Mesenchymal stem cell (in vitro differentiated cells and primary cell): ENCODE data around the gene BARHL2.

Experiments used
- DNase-seq: peaks from one replicate; pipeline ENCODE4 v3.0.0-alpha.2; 2013
- H2AFZ ChIP-seq: one replicate; pipeline ENCODE4 v1.6.1; 2013; ENCODE audit warnings: low read depth, mild to moderate bottlenecking, control low read depth, inconsistent platforms, low read length, moderate library complexity
- H2AK5ac ChIP-seq: 2 replicates; pipeline ENCODE4 v1.6.1; 2013; ENCODE audit warnings: low read length, moderate library complexity, mild to moderate bottlenecking, inconsistent platforms; ENCODE audit not compliant: severe bottlenecking
- H2BK120ac ChIP-seq: one replicate; pipeline ENCODE4 v1.6.1; 2013; ENCODE audit warnings: low read depth, mild to moderate bottlenecking, inconsistent platforms, low read length, moderate library complexity
- H2BK12ac ChIP-seq, 2 experiments: one replicate each; pipeline ENCODE4 v1.6.1; 2013; ENCODE audit warnings: inconsistent platforms in 2 of 2, low read length in 2 of 2, mild to moderate bottlenecking in 2 of 2, moderate library complexity in 2 of 2, control low read depth in 1 of 2
- H2BK15ac ChIP-seq: one replicate; pipeline ENCODE4 v1.6.1; 2013; ENCODE audit warnings: mild to moderate bottlenecking, low read depth, inconsistent platforms; ENCODE audit not compliant: poor library complexity, severe bottlenecking
- H2BK5ac ChIP-seq: 2 replicates; pipeline ENCODE4 v1.6.1; 2013; ENCODE audit warnings: low read depth, mild to moderate bottlenecking, low read length, control low read depth, inconsistent platforms; ENCODE audit not compliant: poor library complexity, severe bottlenecking
- H3K14ac ChIP-seq, 2 experiments: one replicate each; pipeline ENCODE4 v1.6.1; 2013; ENCODE audit warnings: inconsistent platforms in 2 of 2, low read length in 2 of 2, control low read depth in 1 of 2, mild to moderate bottlenecking in 1 of 2, moderate library complexity in 1 of 2
- H3K18ac ChIP-seq, 2 experiments: one replicate each; pipeline ENCODE4 v1.6.1; 2013; ENCODE audit warnings: inconsistent platforms in 2 of 2, low read length in 2 of 2, control low read depth in 1 of 2, low read depth in 1 of 2, mild to moderate bottlenecking in 1 of 2
- H3K23ac ChIP-seq, 2 experiments: one replicate each; pipeline ENCODE4 v1.6.1; 2013; ENCODE audit warnings: inconsistent platforms in 2 of 2, low read length in 2 of 2, mild to moderate bottlenecking in 2 of 2, moderate library complexity in 2 of 2, control low read depth in 1 of 2
- H3K27ac ChIP-seq: 2 replicates; pipeline ENCODE4 v1.5.1; 2013; ENCODE audit warnings: mild to moderate bottlenecking, moderate library complexity, low read length, control low read depth, inconsistent platforms; ENCODE audit not compliant: poor library complexity, severe bottlenecking
- H3K27me3 ChIP-seq, 2 experiments: 2 replicates each; pipeline versions ENCODE4 v1.6.1 to v1.7.0; 2013; ENCODE audit warnings: low read length in 2 of 2, mild to moderate bottlenecking in 2 of 2, moderate library complexity in 2 of 2, control low read depth in 1 of 2, inconsistent platforms in 1 of 2; ENCODE audit not compliant: control insufficient read depth in 1 of 2, insufficient read depth in 1 of 2
- H3K36me3 ChIP-seq, 2 experiments: 2 replicates each; pipeline versions ENCODE4 v1.6.1 to v1.7.0; 2013; ENCODE audit warnings: low read length in 2 of 2, control low read depth in 1 of 2, inconsistent platforms in 1 of 2, low read depth in 1 of 2, mild to moderate bottlenecking in 1 of 2; ENCODE audit not compliant: insufficient read depth in 2 of 2, control insufficient read depth in 1 of 2
- H3K4ac ChIP-seq, 2 experiments: one replicate each; pipeline ENCODE4 v1.6.1; 2013; ENCODE audit warnings: inconsistent platforms in 2 of 2, low read length in 2 of 2, mild to moderate bottlenecking in 2 of 2, moderate library complexity in 2 of 2, control low read depth in 1 of 2, low read depth in 1 of 2
- H3K4me1 ChIP-seq: 2 replicates; pipeline ENCODE4 v1.6.1; 2013; ENCODE audit warnings: low read depth, low read length, control low read depth; ENCODE audit not compliant: control insufficient read depth, insufficient read depth
- H3K4me2 ChIP-seq: 2 replicates; pipeline ENCODE4 v1.6.1; 2013; ENCODE audit warnings: low read length, mild to moderate bottlenecking, inconsistent platforms; ENCODE audit not compliant: poor library complexity, severe bottlenecking
- H3K4me3 ChIP-seq, 2 experiments: 2 replicates each; pipeline versions ENCODE4 v1.5.1 to v1.7.0; 2013; ENCODE audit warnings: low read length in 2 of 2, mild to moderate bottlenecking in 2 of 2, control low read depth in 1 of 2, low read depth in 1 of 2; ENCODE audit not compliant: insufficient read depth in 1 of 2
- H3K79me1 ChIP-seq: replicated peaks from 2 replicates; pipeline ENCODE4 v1.6.1; 2013; ENCODE audit warnings: mild to moderate bottlenecking, control low read depth, low read length, inconsistent platforms; ENCODE audit not compliant: poor library complexity, severe bottlenecking
- H3K9ac ChIP-seq: 2 replicates; pipeline ENCODE4 v1.7.0; 2013; ENCODE audit warnings: mild to moderate bottlenecking, low read length, moderate library complexity
- H3K9me3 ChIP-seq: 2 replicates; pipeline ENCODE4 v1.7.0; 2013; ENCODE audit warnings: mild to moderate bottlenecking, low read length; ENCODE audit not compliant: control insufficient read depth
- H4K8ac ChIP-seq: one replicate; pipeline ENCODE4 v1.6.1; 2013; ENCODE audit warnings: inconsistent platforms, mild to moderate bottlenecking, low read length, moderate library complexity
- H4K91ac ChIP-seq: one replicate; pipeline ENCODE4 v1.6.1; 2013; ENCODE audit warnings: mild to moderate bottlenecking, low read length, inconsistent platforms
- WGBS: methylation state at CpG from one replicate; pipeline ENCODE4 v1.1.7; 2013; ENCODE audit warnings: mixed read lengths; 5-methylcytosine and 5-hydroxymethylcytosine counted together

Gene BARHL2

GRCh38 chr1:90726425-90726985, 9.4 kb upstream of the BARHL2 start:
- no peak overlapping the region for H3K9ac ChIP-seq
- H3K9me3 ChIP-seq = no peaks in the 10 kb centered on the region
- peak overlapping the region; percentile 40 for H3K4me2 ChIP-seq
- no peak overlapping the region for H2BK12ac ChIP-seq
- no peaks in the 10 kb centered on the region for H3K79me1 ChIP-seq
- H3K14ac ChIP-seq = no peak overlapping the region
- peak overlapping the region in 1 of 2 experiments; percentile 95 for H3K23ac ChIP-seq
- no peak overlapping the region for H2AFZ ChIP-seq
- no peak overlapping the region for H2AK5ac ChIP-seq
- no peak overlapping the region for H2BK15ac ChIP-seq
- H3K18ac ChIP-seq = no peak overlapping the region
- no peak overlapping the region for H2BK5ac ChIP-seq
- peak overlapping the region in 1 of 2 experiments; percentile 73 for H3K4me3 ChIP-seq
- H4K91ac ChIP-seq = no peak overlapping the region
- no peak overlapping the region for H3K4ac ChIP-seq
- no peaks in the 10 kb centered on the region for H3K36me3 ChIP-seq
- WGBS = 4% methylated on average over 28 of the region's 28 CpGs
- no peak overlapping the region for H3K27ac ChIP-seq
- no peak for DNase-seq
- no peak overlapping the region for H2BK120ac ChIP-seq
- H3K4me1 ChIP-seq = peaks cover 27% of the 10 kb centered on the region
- no peak overlapping the region for H4K8ac ChIP-seq
- H3K27me3 ChIP-seq = peaks cover 97 to 100% of the 10 kb centered on the region in 2 experiments

GRCh38 chr1:90725657-90726424, 8.7 kb upstream of the BARHL2 start:
- Histone ChIP-seq H3K14ac (no peak overlapping the region), H4K8ac (no peak overlapping the region), H3K79me1 (no peaks in the 10 kb centered on the region), H3K4me2 (peak overlapping the region; percentile 70), H3K4me1 (peaks cover 27% of the 10 kb centered on the region), H3K27ac (no peak overlapping the region), H3K9ac (peak overlapping the region; percentile 22), H3K23ac (peak overlapping the region in 1 of 2 experiments; percentile 34), H2BK120ac (no peak overlapping the region), H2BK5ac (no peak overlapping the region), H2AFZ (no peak overlapping the region), H3K9me3 (no peaks in the 10 kb centered on the region), H3K36me3 (no peaks in the 10 kb centered on the region), H4K91ac (no peak overlapping the region), H3K18ac (no peak overlapping the region), H2AK5ac (no peak overlapping the region), H3K4me3 (peak overlapping the region; percentile 34 to 73), H2BK12ac (no peak overlapping the region), H2BK15ac (no peak overlapping the region), H3K27me3 (peaks cover 93 to 99% of the 10 kb centered on the region in 2 experiments), H3K4ac (no peak overlapping the region)
- peak; percentile 20 for DNase-seq
- WGBS = 2% methylated on average over 44 of the region's 44 CpGs

- Histone ChIP-seq H4K8ac (no peak overlapping the region), H3K79me1 (no peaks in the 10 kb centered on the region), H2AFZ (peak overlapping the region; percentile 10), H2BK12ac (no peak overlapping the region), H4K91ac (no peak overlapping the region), H2BK5ac (no peak overlapping the region), H3K4me1 (peaks cover 24% of the 10 kb centered on the region), H2BK15ac (no peak overlapping the region), H3K27me3 (peaks cover 92 to 99% of the 10 kb centered on the region in 2 experiments), H3K9me3 (no peaks in the 10 kb centered on the region), H2BK120ac (no peak overlapping the region), H3K4ac (no peak overlapping the region), H3K36me3 (no peaks in the 10 kb centered on the region), H2AK5ac (no peak overlapping the region), H3K23ac (peak overlapping the region in 1 of 2 experiments; percentile 50), H3K9ac (peak overlapping the region; percentile 22), H3K14ac (no peak overlapping the region), H3K4me2 (peak overlapping the region; percentile 70), H3K27ac (no peak overlapping the region), H3K18ac (no peak overlapping the region), H3K4me3 (peak overlapping the region; percentile 34 to 73)
- no peak for DNase-seq
- under 1% methylated on average over 41 of the region's 52 CpGs for WGBS
Observed at GRCh38 chr1:90724926-90725656, 8.0 kb upstream of the BARHL2 start.

GRCh38 chr1:90724361-90724760, 7.3 kb upstream of the BARHL2 start:
- H2BK15ac ChIP-seq = no peak overlapping the region
- H3K4me2 ChIP-seq = no peak overlapping the region
- WGBS = 9% methylated on average over 14 of the region's 19 CpGs

More at GRCh38 chr1:90724361-90724760, 7.3 kb upstream of the BARHL2 start:
- no peak overlapping the region for H2AFZ ChIP-seq
- H3K27ac ChIP-seq = no peak overlapping the region
- no peak overlapping the region for H3K9ac ChIP-seq
- no peak overlapping the region for H4K91ac ChIP-seq
- H3K4me3 ChIP-seq = no peak overlapping the region
- H3K14ac ChIP-seq = no peak overlapping the region
- H3K23ac ChIP-seq = no peak overlapping the region
- no peak overlapping the region for H3K18ac ChIP-seq
- H3K36me3 ChIP-seq = no peaks in the 10 kb centered on the region
- H3K27me3 ChIP-seq = peaks cover 92 to 99% of the 10 kb centered on the region in 2 experiments
- no peak overlapping the region for H4K8ac ChIP-seq
- no peak overlapping the region for H2AK5ac ChIP-seq
- DNase-seq = no peak
- no peak overlapping the region for H2BK12ac ChIP-seq
- no peaks in the 10 kb centered on the region for H3K79me1 ChIP-seq
- H2BK5ac ChIP-seq = no peak overlapping the region
- H3K4me1 ChIP-seq = peaks cover 26% of the 10 kb centered on the region
- no peak overlapping the region for H2BK120ac ChIP-seq
- no peak overlapping the region for H3K4ac ChIP-seq
- no peaks in the 10 kb centered on the region for H3K9me3 ChIP-seq
